ENCODE measurements around the gene IQSEC1.
"Not testable (repeated sequence)": the region's sequence is repeated elsewhere in the genome, so short reads cannot be mapped to it uniquely, and the experiment has no call there.

The IQSEC1 gene

GRCh38 chr3:12868039-12869034 lies 204.9 kb downstream of the IQSEC1 start:
- peaks cover 10% of the 10 kb centered on the region for H3K27me3 ChIP-seq (ENCODE audit: control insufficient read depth, insufficient read depth, low read length)
- peak overlapping the region; percentile 20 for H3K4me3 ChIP-seq (ENCODE audit: low read length)
- H3K9me3 ChIP-seq (ENCODE audit: control insufficient read depth, low read length), result no peaks in the 10 kb centered on the region
- H3K4me1 ChIP-seq (ENCODE audit: control insufficient read depth, insufficient read depth, low read length), result peaks cover 13% of the 10 kb centered on the region
- no peaks in the 10 kb centered on the region for H3K36me3 ChIP-seq (ENCODE audit: control insufficient read depth, insufficient read depth, low read length)
- H3K9ac ChIP-seq (ENCODE audit: low read length), result no peak overlapping the region

DNA sequence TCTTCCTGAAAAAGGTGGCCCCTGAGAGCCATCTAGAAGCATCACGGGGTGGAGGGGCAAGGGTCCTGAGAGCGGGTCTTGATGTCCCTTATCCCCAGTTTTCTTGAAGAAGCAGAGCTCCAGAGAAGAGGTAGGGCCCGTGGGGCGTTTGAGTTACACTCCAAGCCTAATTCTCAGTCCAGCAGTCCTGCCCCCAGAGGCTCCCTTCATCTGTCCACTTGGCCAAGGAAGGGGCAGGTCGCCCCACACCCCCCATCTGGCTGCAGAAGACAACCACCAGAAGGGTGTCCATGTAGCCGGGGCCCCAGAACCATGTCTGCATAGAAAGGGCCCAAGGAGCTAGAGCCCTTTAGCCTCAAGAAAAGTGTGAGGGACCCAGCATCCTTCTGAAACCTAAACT lies 206.4 kb downstream of the IQSEC1 start:
- H3K9me3 ChIP-seq (ENCODE audit: control insufficient read depth, low read length), result no peaks in the 10 kb centered on the region
- peaks cover 13% of the 10 kb centered on the region for H3K4me1 ChIP-seq (ENCODE audit: control insufficient read depth, insufficient read depth, low read length)
- H3K36me3 ChIP-seq (ENCODE audit: control insufficient read depth, insufficient read depth, low read length), result no peaks in the 10 kb centered on the region
- peaks cover 10% of the 10 kb centered on the region for H3K27me3 ChIP-seq (ENCODE audit: control insufficient read depth, insufficient read depth, low read length)
- no peak overlapping the region for H3K9ac ChIP-seq (ENCODE audit: low read length)
- no peak overlapping the region for H3K4me3 ChIP-seq (ENCODE audit: low read length)

GRCh38 chr3:12865271-12865670 lies 208.0 kb downstream of the IQSEC1 start:
- H3K4me1 ChIP-seq (ENCODE audit: control insufficient read depth, insufficient read depth, low read length), result peaks cover 13% of the 10 kb centered on the region
- no peaks in the 10 kb centered on the region for H3K36me3 ChIP-seq (ENCODE audit: control insufficient read depth, insufficient read depth, low read length)
- no peaks in the 10 kb centered on the region for H3K9me3 ChIP-seq (ENCODE audit: control insufficient read depth, low read length)
- no peak overlapping the region for H3K9ac ChIP-seq (ENCODE audit: low read length)
- no peak overlapping the region for H3K4me3 ChIP-seq (ENCODE audit: low read length)
- peaks cover 10% of the 10 kb centered on the region for H3K27me3 ChIP-seq (ENCODE audit: control insufficient read depth, insufficient read depth, low read length)

DNA sequence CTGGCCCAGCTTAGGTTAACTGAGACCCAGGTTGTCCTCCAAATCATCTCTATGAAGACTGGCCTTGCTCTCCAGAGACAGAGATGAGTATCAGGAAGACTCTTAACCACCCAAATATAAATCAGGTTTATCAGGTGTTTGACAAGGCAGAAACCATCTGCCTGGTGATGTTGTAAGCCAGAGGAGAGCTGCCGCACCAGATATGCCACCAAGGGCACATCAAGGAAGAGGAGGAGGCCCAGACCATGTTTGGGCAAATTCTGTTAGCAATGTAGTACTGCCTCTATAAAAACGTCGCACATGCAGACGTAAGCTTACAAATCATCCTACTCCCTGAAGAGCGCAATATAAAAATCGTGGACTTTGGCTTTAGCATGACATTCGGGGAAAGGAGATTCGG lies 210.8 kb downstream of the IQSEC1 start:
- H3K4me3 ChIP-seq (ENCODE audit: low read length), result no peak overlapping the region
- no peaks in the 10 kb centered on the region for H3K4me1 ChIP-seq (ENCODE audit: control insufficient read depth, insufficient read depth, low read length)
- H3K9me3 ChIP-seq (ENCODE audit: control insufficient read depth, low read length), result no peaks in the 10 kb centered on the region
- H3K27me3 ChIP-seq (ENCODE audit: control insufficient read depth, insufficient read depth, low read length), result no peaks in the 10 kb centered on the region
- no peak overlapping the region for H3K9ac ChIP-seq (ENCODE audit: low read length)
- no peaks in the 10 kb centered on the region for H3K36me3 ChIP-seq (ENCODE audit: control insufficient read depth, insufficient read depth, low read length)

DNA sequence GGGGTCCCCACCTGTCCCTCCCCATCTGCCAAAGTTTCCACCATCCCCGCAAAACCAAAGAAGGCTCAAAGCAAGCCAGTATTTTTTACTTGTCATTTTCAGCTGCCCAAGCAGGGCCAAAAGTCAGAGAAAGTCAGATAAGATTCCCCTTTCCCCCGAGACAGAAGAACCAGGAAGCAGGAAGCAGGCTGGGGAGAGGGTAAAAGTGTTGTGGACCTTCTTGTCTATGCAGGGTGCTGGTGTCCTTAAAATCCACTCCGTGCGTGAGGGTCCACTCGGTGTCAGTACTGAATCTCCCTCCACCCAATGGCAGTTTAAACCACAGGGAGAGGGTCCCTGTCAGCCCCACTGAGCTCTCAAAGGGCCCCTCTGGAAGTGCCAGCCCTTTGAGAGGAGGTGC lies 211.6 kb downstream of the IQSEC1 start:
- Histone ChIP-seq H3K27me3 (ENCODE audit: control insufficient read depth, insufficient read depth, low read length) (no peaks in the 10 kb centered on the region), H3K9me3 (ENCODE audit: control insufficient read depth, low read length) (no peaks in the 10 kb centered on the region), H3K36me3 (ENCODE audit: control insufficient read depth, insufficient read depth, low read length) (no peaks in the 10 kb centered on the region), H3K4me3 (ENCODE audit: low read length) (no peak overlapping the region), H3K9ac (ENCODE audit: low read length) (no peak overlapping the region), H3K4me1 (ENCODE audit: control insufficient read depth, insufficient read depth, low read length) (no peaks in the 10 kb centered on the region)

GRCh38 chr3:12859840-12860239 lies 213.4 kb downstream of the IQSEC1 start:
- Histone ChIP-seq H3K4me3 (ENCODE audit: low read length) (no peak overlapping the region), H3K36me3 (ENCODE audit: control insufficient read depth, insufficient read depth, low read length) (no peaks in the 10 kb centered on the region), H3K9me3 (ENCODE audit: control insufficient read depth, low read length) (no peaks in the 10 kb centered on the region), H3K4me1 (ENCODE audit: control insufficient read depth, insufficient read depth, low read length) (no peaks in the 10 kb centered on the region), H3K9ac (ENCODE audit: low read length) (no peak overlapping the region), H3K27me3 (ENCODE audit: control insufficient read depth, insufficient read depth, low read length) (peaks cover 4% of the 10 kb centered on the region)

DNA sequence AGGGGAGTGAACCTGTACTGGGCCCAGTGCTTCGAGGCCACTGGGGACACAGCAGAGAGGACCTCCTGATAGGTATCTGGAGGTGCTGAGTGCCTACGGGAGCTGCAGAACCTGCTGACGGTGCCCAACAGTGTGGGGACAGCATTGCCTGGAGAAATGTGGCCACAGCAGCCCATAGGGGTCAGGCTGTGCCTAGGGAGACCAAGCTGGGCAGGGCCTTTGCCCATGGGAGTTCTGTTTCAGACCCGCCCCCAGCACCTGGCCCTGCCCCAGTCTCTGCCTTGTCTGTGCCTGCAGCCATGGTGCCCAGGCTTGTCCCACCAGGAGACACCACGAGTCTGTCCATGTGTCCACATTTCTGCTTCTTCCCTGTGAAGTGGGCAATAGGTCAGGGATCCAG lies 216.6 kb downstream of the IQSEC1 start:
- H3K27me3 ChIP-seq (ENCODE audit: control insufficient read depth, insufficient read depth, low read length), result peaks cover 4% of the 10 kb centered on the region
- no peaks in the 10 kb centered on the region for H3K36me3 ChIP-seq (ENCODE audit: control insufficient read depth, insufficient read depth, low read length)
- no peaks in the 10 kb centered on the region for H3K4me1 ChIP-seq (ENCODE audit: control insufficient read depth, insufficient read depth, low read length)
- H3K4me3 ChIP-seq (ENCODE audit: low read length), result no peak overlapping the region
- H3K9ac ChIP-seq (ENCODE audit: low read length), result no peak overlapping the region
- H3K9me3 ChIP-seq (ENCODE audit: control insufficient read depth, low read length), result no peaks in the 10 kb centered on the region

GRCh38 chr3:12854565-12854964 lies 218.7 kb downstream of the IQSEC1 start:
- no peak overlapping the region for H3K4me3 ChIP-seq (ENCODE audit: low read length)
- H3K4me1 ChIP-seq (ENCODE audit: control insufficient read depth, insufficient read depth, low read length), result no peaks in the 10 kb centered on the region
- H3K27me3 ChIP-seq (ENCODE audit: control insufficient read depth, insufficient read depth, low read length), result peaks cover 4% of the 10 kb centered on the region
- H3K9me3 ChIP-seq (ENCODE audit: control insufficient read depth, low read length), result no peaks in the 10 kb centered on the region
- no peaks in the 10 kb centered on the region for H3K36me3 ChIP-seq (ENCODE audit: control insufficient read depth, insufficient read depth, low read length)
- no peak overlapping the region for H3K9ac ChIP-seq (ENCODE audit: low read length)

DNA sequence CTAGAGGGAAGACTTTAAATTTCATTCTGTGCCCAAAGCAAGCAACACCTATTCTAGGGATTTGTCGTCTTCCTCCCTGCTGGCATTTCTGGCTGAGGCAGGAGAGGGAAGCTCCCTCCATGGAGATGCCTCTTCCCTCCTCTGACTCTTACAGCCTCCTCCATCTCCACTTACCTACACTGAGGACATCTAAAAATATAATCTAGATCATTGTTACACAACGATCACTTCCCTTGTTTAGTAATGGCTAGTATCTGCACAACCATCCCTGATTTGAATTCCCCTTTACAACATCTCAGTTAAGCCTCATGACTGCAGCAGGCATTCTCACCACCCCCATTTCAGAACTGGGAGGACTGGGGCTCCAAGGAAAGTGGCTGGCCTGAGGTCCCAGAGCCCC lies 219.4 kb downstream of the IQSEC1 start:
- not testable (repeated sequence) for H3K4me3 ChIP-seq (ENCODE audit: low read length); H3K9ac ChIP-seq (ENCODE audit: low read length); H3K4me1 ChIP-seq (ENCODE audit: control insufficient read depth, insufficient read depth, low read length); H3K9me3 ChIP-seq (ENCODE audit: control insufficient read depth, low read length); H3K27me3 ChIP-seq (ENCODE audit: control insufficient read depth, insufficient read depth, low read length); H3K36me3 ChIP-seq (ENCODE audit: control insufficient read depth, insufficient read depth, low read length)

DNA sequence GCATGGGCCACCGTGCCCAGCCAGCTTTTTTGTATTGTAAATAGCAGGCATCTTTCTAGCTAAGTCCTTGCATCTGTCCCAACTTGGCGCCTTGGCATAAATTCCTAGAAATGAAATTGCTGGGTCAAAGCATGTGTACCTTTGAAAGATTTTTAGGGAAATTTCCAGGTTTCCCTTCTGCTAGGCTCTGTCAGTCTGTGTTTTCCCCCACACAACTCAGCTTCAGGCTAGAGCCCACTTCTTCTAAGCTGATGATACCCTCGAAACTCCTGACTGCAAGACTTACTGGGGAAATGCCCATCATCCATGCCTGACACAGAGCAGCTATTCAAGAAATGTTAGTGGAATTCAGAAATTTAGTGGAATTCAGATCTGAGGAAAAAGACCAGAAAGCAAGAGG lies 221.0 kb downstream of the IQSEC1 start:
- no peaks in the 10 kb centered on the region for H3K9me3 ChIP-seq (ENCODE audit: control insufficient read depth, low read length)
- H3K27me3 ChIP-seq (ENCODE audit: control insufficient read depth, insufficient read depth, low read length), result peaks cover 4% of the 10 kb centered on the region
- H3K4me1 ChIP-seq (ENCODE audit: control insufficient read depth, insufficient read depth, low read length), result no peaks in the 10 kb centered on the region
- no peak overlapping the region for H3K4me3 ChIP-seq (ENCODE audit: low read length)
- no peak overlapping the region for H3K9ac ChIP-seq (ENCODE audit: low read length)
- H3K36me3 ChIP-seq (ENCODE audit: control insufficient read depth, insufficient read depth, low read length), result no peaks in the 10 kb centered on the region

Measured in mucosa of stomach (tissue), 1 donor.